Right lobe of liver (tissue), 4 donors: Measurements from ENCODE around the gene RBFOX2.
"Not testable (repeated sequence)": the region's sequence is repeated elsewhere in the genome, so short reads cannot be mapped to it uniquely, and the experiment has no call there.

Experiments used
- POLR2A ChIP-seq: fragments of 450-650 bp; IDR thresholded peaks from one replicate; pipeline ENCODE4 v1.6.1; 2017; ENCODE audit warnings: antibody characterized with exemption, mild to moderate bottlenecking
- TF ChIP-seq, protein P1 (sequence below), 4 donors: fragments of 200-600 bp in 3 of 4; fragments of 450-650 bp in 1 of 4; IDR thresholded peaks; one replicate each; pipeline versions ENCODE4 v1.5.1 to v1.8.0; 2016 to 2022; ENCODE audit warnings: antibody characterized with exemption in 4 of 4, mild to moderate bottlenecking in 2 of 4
- donor health status: DM: no; HTN: no; CAD: no.
- donor health status: DM: no; HTN: no; CAD: no.
- donor health status: DM: no; HTN: yes; CAD: no.

DNA sequence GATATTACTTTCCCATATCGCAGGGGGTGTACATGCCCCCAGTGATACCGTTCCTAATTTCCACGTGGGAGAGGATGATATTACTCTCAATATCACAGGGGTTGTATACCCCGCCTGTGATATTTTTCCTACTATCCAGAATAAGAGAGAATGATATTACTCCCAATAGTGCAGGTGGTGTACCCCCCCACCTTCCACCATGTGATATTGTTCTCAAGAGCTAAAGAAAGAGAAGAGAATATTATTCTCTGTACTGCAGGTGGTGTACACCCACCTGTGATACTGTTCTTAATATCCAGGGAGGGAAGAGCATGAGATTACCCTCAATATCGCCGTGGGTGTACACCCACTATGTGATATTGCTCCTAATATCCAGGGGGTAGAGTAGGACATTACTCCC, 328.8 kb downstream of the RBFOX2 start:
- TF ChIP-seq POLR2A = not testable (repeated sequence)
- TF ChIP-seq, protein P1, sequence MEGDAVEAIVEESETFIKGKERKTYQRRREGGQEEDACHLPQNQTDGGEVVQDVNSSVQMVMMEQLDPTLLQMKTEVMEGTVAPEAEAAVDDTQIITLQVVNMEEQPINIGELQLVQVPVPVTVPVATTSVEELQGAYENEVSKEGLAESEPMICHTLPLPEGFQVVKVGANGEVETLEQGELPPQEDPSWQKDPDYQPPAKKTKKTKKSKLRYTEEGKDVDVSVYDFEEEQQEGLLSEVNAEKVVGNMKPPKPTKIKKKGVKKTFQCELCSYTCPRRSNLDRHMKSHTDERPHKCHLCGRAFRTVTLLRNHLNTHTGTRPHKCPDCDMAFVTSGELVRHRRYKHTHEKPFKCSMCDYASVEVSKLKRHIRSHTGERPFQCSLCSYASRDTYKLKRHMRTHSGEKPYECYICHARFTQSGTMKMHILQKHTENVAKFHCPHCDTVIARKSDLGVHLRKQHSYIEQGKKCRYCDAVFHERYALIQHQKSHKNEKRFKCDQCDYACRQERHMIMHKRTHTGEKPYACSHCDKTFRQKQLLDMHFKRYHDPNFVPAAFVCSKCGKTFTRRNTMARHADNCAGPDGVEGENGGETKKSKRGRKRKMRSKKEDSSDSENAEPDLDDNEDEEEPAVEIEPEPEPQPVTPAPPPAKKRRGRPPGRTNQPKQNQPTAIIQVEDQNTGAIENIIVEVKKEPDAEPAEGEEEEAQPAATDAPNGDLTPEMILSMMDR (IDR thresholded peaks at IDR 0.05) = not testable (repeated sequence)
